SK-N-SH treated with all-trans-retinoic acid at 6 μM for 48 hours (cell line): Measurements from ENCODE around the gene MPV17.

ENCODE experiments used
- ARNTL ChIP-seq: fragments of 450-650 bp; formaldehyde crosslinking; IDR thresholded peaks from 2 replicates; pipeline ENCODE4 v1.5.0; 2020; ENCODE audit warnings: low read depth, mild to moderate bottlenecking, moderate library complexity, borderline replicate concordance
- CSDC2 ChIP-seq: fragments of 250-450 bp; sonication (Bioruptor Pico); IDR thresholded peaks from 2 replicates; pipeline ENCODE4 v1.5.0; 2020; ENCODE audit warnings: mild to moderate bottlenecking, moderate library complexity
- ESRRG ChIP-seq: fragments of 250-450 bp; sonication (Bioruptor Pico); IDR thresholded peaks from 2 replicates; pipeline ENCODE4 v1.6.1; 2021; ENCODE audit warnings: mild to moderate bottlenecking
- ISL1 ChIP-seq: fragments of 250-450 bp; sonication (Bioruptor Pico); IDR thresholded peaks from 2 replicates; pipeline ENCODE4 v2.1.2; 2022; ENCODE audit warnings: mild to moderate bottlenecking, moderate library complexity
- SNAI2 ChIP-seq: fragments of 250-450 bp; sonication (Bioruptor Pico); IDR thresholded peaks from 2 replicates; pipeline ENCODE4 v1.5.0; 2020; ENCODE audit warnings: mild to moderate bottlenecking, moderate library complexity
- TCF4 ChIP-seq: fragments of 250-450 bp; sonication (Bioruptor Pico); IDR thresholded peaks from 2 replicates; pipeline ENCODE4 v1.8.0; 2021; ENCODE audit warnings: mild to moderate bottlenecking, moderate library complexity, borderline replicate concordance
- ZC3H10 ChIP-seq: fragments of 250-450 bp; sonication (Bioruptor Pico); IDR thresholded peaks from 2 replicates; pipeline ENCODE4 v1.5.1; 2021; ENCODE audit warnings: mild to moderate bottlenecking, moderate library complexity
- ZNF565 ChIP-seq: fragments of 450-650 bp; formaldehyde crosslinking; conservative IDR thresholded peaks from 2 replicates; pipeline ENCODE4 v1.5.0; 2020; ENCODE audit warnings: low read depth, mild to moderate bottlenecking, moderate library complexity
- ZNF70 ChIP-seq: fragments of 450-650 bp; formaldehyde crosslinking; IDR thresholded peaks from 2 replicates; pipeline ENCODE4 v1.5.0; 2020; ENCODE audit warnings: mild to moderate bottlenecking, moderate library complexity
- TF ChIP-seq, protein P1 (sequence below): fragments of 250-450 bp; sonication (Bioruptor Pico); IDR thresholded peaks from 2 replicates; pipeline ENCODE4 v1.8.0; 2020; ENCODE audit warnings: mild to moderate bottlenecking, moderate library complexity, borderline replicate concordance
- TF ChIP-seq, protein P2 (sequence below): fragments of 250-450 bp; sonication (Bioruptor Pico); IDR thresholded peaks from 2 replicates; pipeline ENCODE4 v1.5.1; 2020; ENCODE audit warnings: low read depth, mild to moderate bottlenecking, moderate library complexity
- TF ChIP-seq, protein P3 (sequence below): fragments of 250-450 bp; sonication (Bioruptor Pico); IDR thresholded peaks from 2 replicates; pipeline ENCODE4 v1.5.0; 2020; ENCODE audit warnings: mild to moderate bottlenecking, moderate library complexity
- TF ChIP-seq, protein P4 (sequence below): fragments of 250-450 bp; sonication (Bioruptor Pico); IDR thresholded peaks from 2 replicates; pipeline ENCODE4 v1.5.1; 2021; ENCODE audit warnings: mild to moderate bottlenecking, moderate library complexity
- TF ChIP-seq, protein P5 (sequence below): fragments of 250-450 bp; sonication (Bioruptor Pico); IDR thresholded peaks from 2 replicates; pipeline ENCODE4 v1.8.0; 2021; ENCODE audit warnings: low read depth, mild to moderate bottlenecking, moderate library complexity, borderline replicate concordance

DNA sequence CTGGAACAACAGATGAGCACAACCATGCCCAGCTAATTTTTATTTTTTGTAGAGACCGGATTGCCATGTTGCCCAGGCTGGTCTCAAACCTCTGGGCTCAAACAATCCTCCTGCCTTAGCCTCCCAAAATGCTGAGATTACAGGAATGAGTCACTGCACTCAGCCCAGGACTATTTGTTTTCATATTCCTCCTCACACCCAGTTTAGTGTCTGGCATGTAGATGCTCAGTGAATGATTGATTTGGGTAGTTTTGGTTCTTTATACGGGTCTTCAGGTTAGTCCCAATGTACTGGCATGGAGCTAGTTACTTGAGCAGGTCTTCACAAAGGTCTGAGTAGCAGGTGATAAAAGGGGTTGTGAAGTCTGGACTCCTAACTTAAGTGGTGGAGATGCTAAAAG is 41.0 kb upstream of the MPV17 start:
- no peak for TF ChIP-seq ZNF70 (CRISPR knock-in tag)
- TF ChIP-seq TCF4, result no peak
- TF ChIP-seq, protein P1, sequence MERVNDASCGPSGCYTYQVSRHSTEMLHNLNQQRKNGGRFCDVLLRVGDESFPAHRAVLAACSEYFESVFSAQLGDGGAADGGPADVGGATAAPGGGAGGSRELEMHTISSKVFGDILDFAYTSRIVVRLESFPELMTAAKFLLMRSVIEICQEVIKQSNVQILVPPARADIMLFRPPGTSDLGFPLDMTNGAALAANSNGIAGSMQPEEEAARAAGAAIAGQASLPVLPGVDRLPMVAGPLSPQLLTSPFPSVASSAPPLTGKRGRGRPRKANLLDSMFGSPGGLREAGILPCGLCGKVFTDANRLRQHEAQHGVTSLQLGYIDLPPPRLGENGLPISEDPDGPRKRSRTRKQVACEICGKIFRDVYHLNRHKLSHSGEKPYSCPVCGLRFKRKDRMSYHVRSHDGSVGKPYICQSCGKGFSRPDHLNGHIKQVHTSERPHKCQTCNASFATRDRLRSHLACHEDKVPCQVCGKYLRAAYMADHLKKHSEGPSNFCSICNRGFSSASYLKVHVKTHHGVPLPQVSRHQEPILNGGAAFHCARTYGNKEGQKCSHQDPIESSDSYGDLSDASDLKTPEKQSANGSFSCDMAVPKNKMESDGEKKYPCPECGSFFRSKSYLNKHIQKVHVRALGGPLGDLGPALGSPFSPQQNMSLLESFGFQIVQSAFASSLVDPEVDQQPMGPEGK (CRISPR knock-in tag), result no peak
- TF ChIP-seq, protein P2, sequence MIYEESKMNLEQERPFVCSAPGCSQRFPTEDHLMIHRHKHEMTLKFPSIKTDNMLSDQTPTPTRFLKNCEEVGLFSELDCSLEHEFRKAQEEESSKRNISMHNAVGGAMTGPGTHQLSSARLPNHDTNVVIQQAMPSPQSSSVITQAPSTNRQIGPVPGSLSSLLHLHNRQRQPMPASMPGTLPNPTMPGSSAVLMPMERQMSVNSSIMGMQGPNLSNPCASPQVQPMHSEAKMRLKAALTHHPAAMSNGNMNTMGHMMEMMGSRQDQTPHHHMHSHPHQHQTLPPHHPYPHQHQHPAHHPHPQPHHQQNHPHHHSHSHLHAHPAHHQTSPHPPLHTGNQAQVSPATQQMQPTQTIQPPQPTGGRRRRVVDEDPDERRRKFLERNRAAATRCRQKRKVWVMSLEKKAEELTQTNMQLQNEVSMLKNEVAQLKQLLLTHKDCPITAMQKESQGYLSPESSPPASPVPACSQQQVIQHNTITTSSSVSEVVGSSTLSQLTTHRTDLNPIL, result no peak
- TF ChIP-seq ZC3H10 (CRISPR knock-in tag), result no peak
- no peak for TF ChIP-seq SNAI2
- TF ChIP-seq ARNTL (CRISPR knock-in tag), result no peak
- TF ChIP-seq ISL1 (CRISPR knock-in tag), result no peak
- TF ChIP-seq, protein P3, sequence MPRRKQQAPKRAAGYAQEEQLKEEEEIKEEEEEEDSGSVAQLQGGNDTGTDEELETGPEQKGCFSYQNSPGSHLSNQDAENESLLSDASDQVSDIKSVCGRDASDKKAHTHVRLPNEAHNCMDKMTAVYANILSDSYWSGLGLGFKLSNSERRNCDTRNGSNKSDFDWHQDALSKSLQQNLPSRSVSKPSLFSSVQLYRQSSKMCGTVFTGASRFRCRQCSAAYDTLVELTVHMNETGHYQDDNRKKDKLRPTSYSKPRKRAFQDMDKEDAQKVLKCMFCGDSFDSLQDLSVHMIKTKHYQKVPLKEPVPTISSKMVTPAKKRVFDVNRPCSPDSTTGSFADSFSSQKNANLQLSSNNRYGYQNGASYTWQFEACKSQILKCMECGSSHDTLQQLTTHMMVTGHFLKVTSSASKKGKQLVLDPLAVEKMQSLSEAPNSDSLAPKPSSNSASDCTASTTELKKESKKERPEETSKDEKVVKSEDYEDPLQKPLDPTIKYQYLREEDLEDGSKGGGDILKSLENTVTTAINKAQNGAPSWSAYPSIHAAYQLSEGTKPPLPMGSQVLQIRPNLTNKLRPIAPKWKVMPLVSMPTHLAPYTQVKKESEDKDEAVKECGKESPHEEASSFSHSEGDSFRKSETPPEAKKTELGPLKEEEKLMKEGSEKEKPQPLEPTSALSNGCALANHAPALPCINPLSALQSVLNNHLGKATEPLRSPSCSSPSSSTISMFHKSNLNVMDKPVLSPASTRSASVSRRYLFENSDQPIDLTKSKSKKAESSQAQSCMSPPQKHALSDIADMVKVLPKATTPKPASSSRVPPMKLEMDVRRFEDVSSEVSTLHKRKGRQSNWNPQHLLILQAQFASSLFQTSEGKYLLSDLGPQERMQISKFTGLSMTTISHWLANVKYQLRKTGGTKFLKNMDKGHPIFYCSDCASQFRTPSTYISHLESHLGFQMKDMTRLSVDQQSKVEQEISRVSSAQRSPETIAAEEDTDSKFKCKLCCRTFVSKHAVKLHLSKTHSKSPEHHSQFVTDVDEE (CRISPR knock-in tag), result no peak
- no peak for TF ChIP-seq ZNF565 (CRISPR knock-in tag)
- TF ChIP-seq CSDC2, result no peak
- TF ChIP-seq, protein P4, sequence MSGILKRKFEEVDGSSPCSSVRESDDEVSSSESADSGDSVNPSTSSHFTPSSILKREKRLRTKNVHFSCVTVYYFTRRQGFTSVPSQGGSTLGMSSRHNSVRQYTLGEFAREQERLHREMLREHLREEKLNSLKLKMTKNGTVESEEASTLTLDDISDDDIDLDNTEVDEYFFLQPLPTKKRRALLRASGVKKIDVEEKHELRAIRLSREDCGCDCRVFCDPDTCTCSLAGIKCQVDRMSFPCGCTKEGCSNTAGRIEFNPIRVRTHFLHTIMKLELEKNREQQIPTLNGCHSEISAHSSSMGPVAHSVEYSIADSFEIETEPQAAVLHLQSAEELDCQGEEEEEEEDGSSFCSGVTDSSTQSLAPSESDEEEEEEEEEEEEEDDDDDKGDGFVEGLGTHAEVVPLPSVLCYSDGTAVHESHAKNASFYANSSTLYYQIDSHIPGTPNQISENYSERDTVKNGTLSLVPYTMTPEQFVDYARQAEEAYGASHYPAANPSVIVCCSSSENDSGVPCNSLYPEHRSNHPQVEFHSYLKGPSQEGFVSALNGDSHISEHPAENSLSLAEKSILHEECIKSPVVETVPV (CRISPR knock-in tag), result no peak
- TF ChIP-seq, protein P5, sequence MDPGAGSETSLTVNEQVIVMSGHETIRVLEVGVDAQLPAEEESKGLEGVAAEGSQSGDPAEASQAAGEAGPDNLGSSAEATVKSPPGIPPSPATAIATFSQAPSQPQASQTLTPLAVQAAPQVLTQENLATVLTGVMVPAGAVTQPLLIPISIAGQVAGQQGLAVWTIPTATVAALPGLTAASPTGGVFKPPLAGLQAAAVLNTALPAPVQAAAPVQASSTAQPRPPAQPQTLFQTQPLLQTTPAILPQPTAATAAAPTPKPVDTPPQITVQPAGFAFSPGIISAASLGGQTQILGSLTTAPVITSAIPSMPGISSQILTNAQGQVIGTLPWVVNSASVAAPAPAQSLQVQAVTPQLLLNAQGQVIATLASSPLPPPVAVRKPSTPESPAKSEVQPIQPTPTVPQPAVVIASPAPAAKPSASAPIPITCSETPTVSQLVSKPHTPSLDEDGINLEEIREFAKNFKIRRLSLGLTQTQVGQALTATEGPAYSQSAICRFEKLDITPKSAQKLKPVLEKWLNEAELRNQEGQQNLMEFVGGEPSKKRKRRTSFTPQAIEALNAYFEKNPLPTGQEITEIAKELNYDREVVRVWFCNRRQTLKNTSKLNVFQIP, result no peak
- TF ChIP-seq ESRRG (CRISPR knock-in tag), result no peak
